GM12874 (cell line): Measurements from ENCODE around the gene LPAR6.

Experiments
- TF ChIP-seq, protein P1 (sequence below): IDR thresholded peaks from 2 replicates; pipeline ENCODE4 v1.5.1; 2011; ENCODE audit warnings: low read depth, mild to moderate bottlenecking, control low read depth, low read length, moderate library complexity; ENCODE audit not compliant: insufficient read depth

Gene LPAR6

DNA sequence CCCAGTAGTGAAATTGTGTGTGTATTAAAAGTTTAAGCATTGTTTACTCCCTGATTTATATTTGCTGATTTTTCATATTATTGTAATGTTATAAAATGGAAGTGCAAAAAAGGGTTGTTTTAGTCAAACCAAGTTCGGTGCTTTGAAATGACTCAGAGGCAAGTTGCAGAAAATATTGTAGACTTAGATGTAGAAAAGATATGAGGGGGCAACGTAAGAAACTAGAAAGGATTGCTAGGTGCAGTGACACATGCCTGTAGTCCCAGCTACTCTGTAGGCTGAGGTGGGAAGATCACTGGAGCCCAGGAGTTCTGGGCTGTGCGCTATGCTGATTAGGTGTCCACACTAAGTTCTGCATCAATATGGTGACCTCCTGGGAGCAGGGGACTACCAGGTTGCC lies 16.1 kb upstream of the LPAR6 start:
- TF ChIP-seq, protein P1, sequence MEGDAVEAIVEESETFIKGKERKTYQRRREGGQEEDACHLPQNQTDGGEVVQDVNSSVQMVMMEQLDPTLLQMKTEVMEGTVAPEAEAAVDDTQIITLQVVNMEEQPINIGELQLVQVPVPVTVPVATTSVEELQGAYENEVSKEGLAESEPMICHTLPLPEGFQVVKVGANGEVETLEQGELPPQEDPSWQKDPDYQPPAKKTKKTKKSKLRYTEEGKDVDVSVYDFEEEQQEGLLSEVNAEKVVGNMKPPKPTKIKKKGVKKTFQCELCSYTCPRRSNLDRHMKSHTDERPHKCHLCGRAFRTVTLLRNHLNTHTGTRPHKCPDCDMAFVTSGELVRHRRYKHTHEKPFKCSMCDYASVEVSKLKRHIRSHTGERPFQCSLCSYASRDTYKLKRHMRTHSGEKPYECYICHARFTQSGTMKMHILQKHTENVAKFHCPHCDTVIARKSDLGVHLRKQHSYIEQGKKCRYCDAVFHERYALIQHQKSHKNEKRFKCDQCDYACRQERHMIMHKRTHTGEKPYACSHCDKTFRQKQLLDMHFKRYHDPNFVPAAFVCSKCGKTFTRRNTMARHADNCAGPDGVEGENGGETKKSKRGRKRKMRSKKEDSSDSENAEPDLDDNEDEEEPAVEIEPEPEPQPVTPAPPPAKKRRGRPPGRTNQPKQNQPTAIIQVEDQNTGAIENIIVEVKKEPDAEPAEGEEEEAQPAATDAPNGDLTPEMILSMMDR = no peak

DNA sequence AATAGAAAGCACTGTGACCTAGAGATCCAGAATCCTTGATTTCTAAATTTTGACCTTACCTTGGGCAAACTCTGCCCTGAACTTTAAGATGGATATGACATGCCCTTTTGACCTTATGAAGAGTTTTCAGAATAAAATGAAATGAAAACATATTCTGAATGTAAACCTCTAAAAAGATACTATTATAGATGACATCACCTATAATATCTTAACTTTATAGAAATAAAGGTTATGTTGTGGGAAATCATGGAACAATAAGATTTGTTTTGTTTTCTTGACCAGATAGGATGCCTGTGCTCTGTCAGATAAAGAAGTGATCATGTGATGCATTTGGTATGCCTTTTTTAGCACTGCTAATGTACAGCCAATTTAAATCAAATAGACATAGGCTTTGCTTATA lies 13.1 kb upstream of the LPAR6 start:
- TF ChIP-seq, protein P1 = no peak

DNA sequence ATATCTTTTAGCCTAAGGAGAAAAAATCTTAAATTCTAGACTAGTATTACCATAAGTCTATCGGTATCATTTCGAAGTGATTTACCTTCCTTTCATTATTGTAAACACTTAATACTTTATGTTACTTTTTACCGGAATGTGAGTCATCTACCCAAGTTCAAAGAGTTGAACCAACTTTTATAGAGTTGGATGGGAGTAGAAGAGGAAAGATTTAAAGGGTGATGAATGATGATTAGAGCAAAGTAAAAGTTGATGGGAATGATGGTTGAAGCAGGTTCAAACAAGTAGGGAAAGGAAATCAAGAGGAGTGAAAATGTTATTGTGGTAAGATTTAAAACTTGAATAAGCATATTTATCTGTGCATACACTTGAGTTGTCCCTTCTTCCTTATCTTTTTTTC lies 11.3 kb upstream of the LPAR6 start:
- TF ChIP-seq, protein P1 = no peak

DNA sequence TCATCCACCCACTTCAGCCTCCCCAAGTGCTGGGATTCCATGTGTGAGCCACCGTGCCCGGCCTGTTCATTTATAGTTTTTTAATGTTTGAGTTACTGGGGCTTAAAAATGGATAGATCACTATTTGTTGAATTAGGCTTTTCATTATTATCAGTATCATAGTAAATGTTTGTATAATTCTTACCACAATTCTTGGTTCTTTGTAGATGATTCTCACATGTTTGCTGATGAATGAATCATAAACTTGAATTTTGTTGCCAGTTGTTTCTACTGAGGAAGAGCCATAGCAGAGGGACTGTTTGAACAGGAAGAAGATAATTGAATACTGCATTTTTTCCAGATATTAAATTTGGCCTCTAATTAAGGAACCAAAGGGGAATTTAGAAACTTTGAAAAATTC lies 2.6 kb upstream of the LPAR6 start:
- TF ChIP-seq, protein P1 = no peak

DNA sequence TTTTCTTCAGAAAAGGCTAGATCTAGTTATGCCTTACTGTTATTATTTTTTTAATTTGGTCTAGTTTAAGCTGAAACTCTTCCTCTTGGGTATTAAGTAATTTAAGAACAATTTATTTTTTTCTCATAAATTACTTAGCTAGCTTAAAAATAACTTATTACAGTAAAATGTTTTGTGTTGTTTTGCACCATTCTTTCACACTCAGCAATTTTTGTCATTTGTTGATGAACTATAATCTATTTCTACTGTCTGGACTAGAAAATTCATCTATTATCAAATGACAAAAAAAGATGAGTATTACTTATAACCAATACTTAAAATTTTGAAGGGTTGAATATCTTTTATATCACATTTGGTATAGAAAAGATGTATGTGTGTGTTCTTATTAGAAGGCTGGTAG lies 1.6 kb upstream of the LPAR6 start:
- TF ChIP-seq, protein P1 = no peak

DNA sequence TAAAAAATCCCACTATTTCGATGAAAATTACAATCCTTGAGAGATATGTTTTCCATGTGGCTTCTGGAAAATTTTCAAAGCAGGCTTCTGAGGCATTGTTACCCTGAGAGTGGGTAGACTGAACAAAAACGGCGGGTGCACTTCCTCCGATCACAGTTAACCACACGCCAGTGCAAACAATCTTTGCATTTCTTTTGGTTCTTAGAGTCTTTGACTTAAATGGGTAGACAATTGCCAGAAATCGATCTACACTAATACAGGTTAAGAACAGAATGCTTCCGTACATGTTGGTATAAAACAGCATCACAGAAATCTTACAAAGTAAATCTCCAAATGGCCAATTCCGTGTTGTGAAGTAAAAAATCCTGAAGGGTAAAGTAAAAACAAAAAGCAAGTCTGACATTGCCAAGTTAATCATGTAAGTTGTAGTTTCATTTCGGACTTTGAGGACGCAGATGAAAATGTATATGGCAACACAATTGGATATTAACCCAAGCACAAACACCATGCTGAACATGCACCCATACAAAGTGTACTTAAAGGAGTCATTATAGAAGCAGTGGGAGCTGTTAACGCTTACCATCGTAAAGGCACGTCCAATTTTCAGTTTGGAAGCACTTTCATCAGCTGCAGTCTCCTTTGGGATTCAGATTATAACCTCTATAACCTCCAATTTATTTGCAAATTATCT lies 927 bp downstream of the LPAR6 start:
- TF ChIP-seq, protein P1 = no peak

DNA sequence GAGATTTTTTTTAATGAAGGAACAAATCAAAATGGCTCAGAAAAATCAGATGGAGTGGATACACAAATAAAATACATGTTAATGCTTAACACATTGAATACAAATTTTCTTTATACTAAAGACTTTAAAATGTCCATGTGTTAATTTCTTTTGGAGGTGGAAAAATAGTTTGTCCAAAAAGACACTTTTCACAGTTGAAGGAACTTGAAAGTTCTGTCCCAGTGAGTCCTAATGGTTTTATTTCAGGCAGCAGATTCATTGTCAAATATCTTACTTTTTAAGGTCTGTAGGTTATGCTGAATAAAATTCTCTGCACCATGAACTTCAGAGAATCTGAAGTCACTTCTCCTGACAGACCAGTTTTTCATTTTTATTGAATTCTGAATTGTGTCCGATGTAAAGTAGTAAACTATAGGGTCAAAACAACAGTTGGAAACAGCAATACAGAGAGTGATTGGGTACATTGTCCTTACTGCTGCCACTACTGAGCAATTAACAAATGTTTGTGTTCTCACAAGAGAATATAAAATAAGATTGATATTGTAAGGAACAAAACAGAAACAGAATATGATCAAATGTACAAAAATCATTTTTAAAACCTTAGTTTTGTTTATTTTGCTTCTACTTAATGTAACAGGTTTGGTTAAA lies 1.6 kb downstream of the LPAR6 start:
- TF ChIP-seq, protein P1 = no peak
